Activated B cell treated with CpG ODN at 0.5 μM for 24 hours (primary cell): ENCODE data around the gene MFAP3L. TPM values are rescaled to one million over a fixed set of nuclear protein-coding genes. Genes with fewer than 3 reads are reported as not detected.
"Not testable (repeated sequence)": the region's sequence is repeated elsewhere in the genome, so short reads cannot be mapped to it uniquely, and the experiment has no call there.

ENCODE experiments used
- ATAC-seq: fragments of 200-7000 bp; cut with Tn5 transposase; one replicate; pipeline ENCODE4 v1.10.0; 2021; ENCODE audit warnings: low read depth, mild to moderate bottlenecking, moderate library complexity
- CTCF ChIA-PET: fragments of 350-600 bp; sonication (Branson Sonifier 250); formaldehyde crosslinking; loops from one replicate; lab custom pipeline; 2021; ENCODE audit warnings: antibody characterized with exemption; lab: Charles Lee
- POLR2A ChIA-PET: fragments of 350-600 bp; sonication (Branson Sonifier 250); formaldehyde crosslinking; loops from one replicate; lab custom pipeline; 2021; ENCODE audit warnings: antibody characterized with exemption; lab: Charles Lee
- DNase-seq: peaks from one replicate; pipeline ENCODE4 v3.0.0; 2022
- H3K27ac Mint-ChIP-seq: one replicate; pipeline ENCODE4 v1.8.0; 2020; ENCODE audit warnings: mixed read lengths
- H3K27me3 Mint-ChIP-seq: one replicate; pipeline ENCODE4 v1.8.0; 2021; ENCODE audit warnings: mixed read lengths
- H3K36me3 Mint-ChIP-seq: one replicate; pipeline ENCODE4 v1.8.0; 2021; ENCODE audit warnings: low read depth, mixed read lengths
- H3K4me1 Mint-ChIP-seq: one replicate; pipeline ENCODE4 v1.8.0; 2021; ENCODE audit warnings: mixed read lengths
- H3K4me3 Mint-ChIP-seq: one replicate; pipeline ENCODE4 v1.8.0; 2020; ENCODE audit warnings: mild to moderate bottlenecking, mixed read lengths
- H3K9me3 Mint-ChIP-seq: one replicate; pipeline ENCODE4 v1.8.0; 2020; ENCODE audit warnings: mixed read lengths
- intact Hi-C: fragments of 100-400 bp; cut with micrococcal nuclease; formaldehyde crosslinking; loops from one replicate; pipeline ENCODE4 v1.15.1; 2024
- total RNA-seq: library from RNA; stranded (reverse); gene quantifications from 2 replicates; pipeline ENCODE4 v1.2.3, GENCODE V29; 2022
- TF ChIP-seq, protein P1 (sequence below): fragments of 200-600 bp; IDR thresholded peaks from one replicate; pipeline ENCODE4 v1.8.0; 2022; ENCODE audit warnings: antibody characterized with exemption, mild to moderate bottlenecking

Gene MFAP3L
- total RNA-seq, 1 donor from 2014 or later, result 1.0 TPM

DNA sequence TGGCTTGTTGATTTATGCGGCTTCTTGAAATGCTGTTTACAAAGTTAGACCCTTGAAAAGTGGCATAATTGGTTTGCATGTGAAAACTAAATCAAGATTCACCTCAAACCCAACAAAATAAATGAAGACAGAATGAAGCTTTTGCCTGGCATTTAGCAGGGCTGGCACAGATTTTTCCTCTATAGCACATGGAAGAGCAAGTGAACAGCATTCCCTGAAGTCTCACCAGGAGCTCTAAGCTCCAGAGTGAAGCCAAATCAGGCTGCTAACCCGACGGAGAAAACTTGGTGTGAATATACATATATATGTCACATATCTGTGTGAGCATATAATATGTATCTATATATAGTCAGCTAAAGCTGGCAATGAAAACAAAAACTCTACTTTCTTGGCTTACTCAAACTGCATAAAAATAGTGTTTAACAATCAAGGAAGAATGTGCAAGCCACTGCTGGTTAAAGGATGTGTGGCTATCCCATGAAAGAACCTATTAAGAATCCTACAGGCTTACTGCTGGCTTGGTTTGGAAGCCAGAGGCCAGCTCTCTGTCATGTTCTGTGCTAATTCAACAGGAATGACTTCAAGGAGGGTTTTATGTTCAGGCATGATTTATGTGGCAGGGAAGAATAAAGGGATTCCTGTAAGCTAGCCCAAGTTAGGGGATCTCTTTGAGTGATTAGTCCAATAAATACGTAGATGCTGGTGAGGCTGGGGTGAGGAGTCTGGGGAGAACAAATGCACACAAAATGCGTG is 69.9 kb downstream of the MFAP3L start:
- CTCF ChIA-PET, result no interaction called here
- POLR2A ChIA-PET, result no interaction called here
- DNase-seq (no peak), ATAC-seq (no peak)
- intact Hi-C loops, result no loop called here
- Mint-ChIP-seq H3K9me3 (no peaks in the 10 kb centered on the region), H3K36me3 (no peaks in the 10 kb centered on the region), H3K4me1 (peaks cover 19% of the 10 kb centered on the region), H3K4me3 (no peak overlapping the region), H3K27ac (no peak overlapping the region), H3K27me3 (no peaks in the 10 kb centered on the region)
- TF ChIP-seq, protein P1, sequence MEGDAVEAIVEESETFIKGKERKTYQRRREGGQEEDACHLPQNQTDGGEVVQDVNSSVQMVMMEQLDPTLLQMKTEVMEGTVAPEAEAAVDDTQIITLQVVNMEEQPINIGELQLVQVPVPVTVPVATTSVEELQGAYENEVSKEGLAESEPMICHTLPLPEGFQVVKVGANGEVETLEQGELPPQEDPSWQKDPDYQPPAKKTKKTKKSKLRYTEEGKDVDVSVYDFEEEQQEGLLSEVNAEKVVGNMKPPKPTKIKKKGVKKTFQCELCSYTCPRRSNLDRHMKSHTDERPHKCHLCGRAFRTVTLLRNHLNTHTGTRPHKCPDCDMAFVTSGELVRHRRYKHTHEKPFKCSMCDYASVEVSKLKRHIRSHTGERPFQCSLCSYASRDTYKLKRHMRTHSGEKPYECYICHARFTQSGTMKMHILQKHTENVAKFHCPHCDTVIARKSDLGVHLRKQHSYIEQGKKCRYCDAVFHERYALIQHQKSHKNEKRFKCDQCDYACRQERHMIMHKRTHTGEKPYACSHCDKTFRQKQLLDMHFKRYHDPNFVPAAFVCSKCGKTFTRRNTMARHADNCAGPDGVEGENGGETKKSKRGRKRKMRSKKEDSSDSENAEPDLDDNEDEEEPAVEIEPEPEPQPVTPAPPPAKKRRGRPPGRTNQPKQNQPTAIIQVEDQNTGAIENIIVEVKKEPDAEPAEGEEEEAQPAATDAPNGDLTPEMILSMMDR, result no peak

DNA sequence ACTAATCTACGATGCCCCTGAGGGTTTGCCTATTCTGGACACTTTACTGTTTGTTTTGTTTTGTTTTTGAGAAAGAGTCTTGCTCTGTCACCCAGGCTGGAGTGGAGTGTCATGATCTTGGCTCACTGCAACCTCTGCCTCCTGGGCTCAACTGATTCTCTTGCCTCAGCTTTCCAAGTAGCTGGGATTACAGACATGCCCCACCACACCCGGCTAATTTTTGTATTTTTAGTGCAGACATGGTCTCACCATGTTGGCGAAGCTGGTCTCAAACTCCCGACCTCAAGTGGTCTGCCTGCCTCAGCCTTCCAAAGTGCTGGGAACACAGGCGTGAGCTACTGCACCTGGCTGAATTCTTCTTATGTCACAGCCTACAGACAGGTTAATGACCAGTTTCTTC is 70.7 kb downstream of the MFAP3L start:
- TF ChIP-seq, protein P1, result no peak
- Mint-ChIP-seq H3K27me3 (no peaks in the 10 kb centered on the region), H3K9me3 (no peaks in the 10 kb centered on the region), H3K27ac (no peak overlapping the region), H3K36me3 (no peaks in the 10 kb centered on the region), H3K4me1 (peaks cover 19% of the 10 kb centered on the region), H3K4me3 (no peak overlapping the region)
- intact Hi-C loops, result no loop called here
- ATAC-seq (no peak), DNase-seq (no peak)
- CTCF ChIA-PET, result no interaction called here
- POLR2A ChIA-PET, result no interaction called here

DNA sequence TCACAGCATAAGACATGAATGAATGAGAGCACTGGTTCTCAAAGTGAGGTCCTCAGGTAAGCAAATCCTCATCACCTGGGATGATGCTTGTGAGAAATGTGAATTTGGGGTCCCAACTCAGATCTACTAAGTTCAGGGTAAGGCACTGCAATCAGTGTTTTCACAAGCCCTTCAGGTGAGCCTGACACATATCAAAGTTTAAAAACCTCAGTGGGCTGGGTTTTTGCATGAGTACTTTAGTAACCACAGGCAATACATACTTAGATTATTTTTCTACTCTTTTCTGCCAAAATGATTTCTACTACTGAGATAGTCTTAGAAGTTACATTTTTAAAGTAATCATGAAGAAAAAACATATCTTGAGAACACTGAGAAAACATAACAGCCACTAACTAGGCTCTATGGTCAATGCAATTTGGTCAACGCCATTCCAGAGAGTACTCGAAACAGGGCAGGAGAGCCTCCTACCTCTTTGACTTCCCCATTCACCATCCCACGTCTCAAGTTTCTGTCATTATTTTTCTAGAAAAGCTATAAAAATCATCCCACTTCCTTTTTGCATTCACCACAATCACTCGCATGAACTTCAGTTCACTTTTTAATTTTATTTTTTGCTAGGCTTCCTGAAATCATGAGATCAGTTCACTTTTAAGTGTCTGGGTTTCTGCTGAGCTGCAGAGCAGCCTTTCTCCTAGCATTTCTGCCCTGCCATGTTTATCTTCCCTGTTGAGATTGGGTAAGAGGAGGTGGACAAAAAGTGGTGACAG is 73.8 kb downstream of the MFAP3L start:
- Mint-ChIP-seq H3K9me3 (no peaks in the 10 kb centered on the region), H3K27ac (peak overlapping the region; percentile 8), H3K27me3 (no peaks in the 10 kb centered on the region), H3K4me1 (peaks cover 19% of the 10 kb centered on the region), H3K36me3 (no peaks in the 10 kb centered on the region), H3K4me3 (peak overlapping the region; percentile 4)
- TF ChIP-seq, protein P1, result no peak
- POLR2A ChIA-PET, result no interaction called here
- no peak for DNase-seq
- intact Hi-C loops, result no loop called here
- no peak for ATAC-seq
- CTCF ChIA-PET, result no interaction called here

DNA sequence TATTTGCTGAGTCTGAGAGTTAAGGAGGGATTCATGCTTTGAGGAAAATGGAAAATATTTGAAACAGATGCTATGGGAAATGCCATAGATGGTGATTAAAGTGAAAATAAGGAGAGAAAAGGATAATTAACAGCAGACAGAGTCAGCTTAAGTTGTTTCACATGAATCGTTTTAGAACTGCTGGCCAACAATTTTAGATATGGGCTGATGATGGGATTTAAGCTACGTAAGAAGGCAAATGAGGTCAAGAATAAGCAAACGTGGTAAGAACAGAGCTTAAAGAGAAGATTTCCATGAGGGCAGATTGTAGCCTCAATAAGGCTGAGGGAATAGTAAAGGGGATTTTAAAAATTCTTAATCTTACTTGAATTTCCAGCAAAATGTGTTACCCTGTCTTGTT is 77.9 kb downstream of the MFAP3L start:
- no peak for ATAC-seq

DNA sequence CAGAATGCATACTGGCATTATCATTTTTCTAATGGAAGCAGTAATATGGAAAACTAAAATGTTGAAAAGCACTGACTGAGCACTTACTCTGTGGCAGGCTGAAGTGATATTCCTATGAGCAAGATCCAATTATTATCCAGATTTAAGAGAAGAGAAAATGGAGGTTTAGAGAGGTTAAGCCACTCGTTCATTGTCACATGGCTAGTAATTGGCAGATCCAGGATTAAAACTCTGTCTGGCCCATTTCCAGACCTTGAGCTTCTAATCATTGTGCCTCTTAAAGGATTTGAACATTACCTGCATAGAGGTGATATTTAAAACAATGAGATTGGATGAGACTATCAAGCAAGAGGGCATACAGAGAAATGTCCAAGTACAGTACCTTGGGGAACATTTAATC is 80.6 kb downstream of the MFAP3L start:
- H3K36me3 Mint-ChIP-seq, result no peaks in the 10 kb centered on the region
- no peaks in the 10 kb centered on the region for H3K9me3 Mint-ChIP-seq
- TF ChIP-seq, protein P1, result no peak
- ATAC-seq (no peak), DNase-seq (no peak)
- ChIA-PET POLR2A (no interaction called here), CTCF (no interaction called here)
- no peaks in the 10 kb centered on the region for H3K27me3 Mint-ChIP-seq
- no peak overlapping the region for H3K4me3 Mint-ChIP-seq
- H3K4me1 Mint-ChIP-seq, result no peaks in the 10 kb centered on the region
- no peak overlapping the region for H3K27ac Mint-ChIP-seq
- intact Hi-C loops, result no loop called here

More for the DNA sequence above, 77.9 kb downstream of the MFAP3L start:
- H3K4me3 Mint-ChIP-seq, result no peak overlapping the region
- TF ChIP-seq, protein P1, result no peak
- ChIA-PET POLR2A (no interaction called here), CTCF (no interaction called here)
- intact Hi-C loops, result no loop called here
- H3K4me1 Mint-ChIP-seq, result peaks cover 14% of the 10 kb centered on the region
- H3K36me3 Mint-ChIP-seq, result no peaks in the 10 kb centered on the region
- H3K9me3 Mint-ChIP-seq, result no peaks in the 10 kb centered on the region
- no peak for DNase-seq
- H3K27me3 Mint-ChIP-seq, result no peaks in the 10 kb centered on the region
- H3K27ac Mint-ChIP-seq, result no peak overlapping the region

DNA sequence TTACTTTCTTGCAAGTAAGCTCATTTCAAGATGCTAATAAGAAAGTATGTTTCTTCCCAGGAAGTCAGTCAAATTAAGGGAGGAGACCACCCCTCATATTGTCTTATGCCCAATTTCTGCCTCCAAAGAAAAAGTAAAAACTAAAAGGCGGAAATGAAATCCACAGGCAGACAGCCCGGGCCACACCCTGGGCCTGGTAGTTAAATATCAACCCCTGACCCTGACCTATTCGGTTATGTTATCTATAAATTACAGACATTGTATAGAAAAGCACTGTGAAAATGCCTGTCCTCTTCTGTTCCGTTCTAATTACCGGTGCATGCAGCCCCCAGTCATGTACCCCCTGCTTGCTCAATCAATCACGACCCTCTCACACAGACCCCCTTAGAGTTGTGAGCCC is 82.6 kb downstream of the MFAP3L start:
- H3K4me1 Mint-ChIP-seq, DNase-seq, H3K9me3 Mint-ChIP-seq, intact Hi-C loops, H3K4me3 Mint-ChIP-seq, H3K27ac Mint-ChIP-seq, POLR2A ChIA-PET, H3K36me3 Mint-ChIP-seq, CTCF ChIA-PET, ATAC-seq, H3K27me3 Mint-ChIP-seq: not testable (repeated sequence)
